Measurements from ENCODE around the gene ERN1.

GRCh38 chr17:64163468-64163867 is 33.5 kb upstream of the ERN1 start:
- TF ChIP-seq, protein P1, sequence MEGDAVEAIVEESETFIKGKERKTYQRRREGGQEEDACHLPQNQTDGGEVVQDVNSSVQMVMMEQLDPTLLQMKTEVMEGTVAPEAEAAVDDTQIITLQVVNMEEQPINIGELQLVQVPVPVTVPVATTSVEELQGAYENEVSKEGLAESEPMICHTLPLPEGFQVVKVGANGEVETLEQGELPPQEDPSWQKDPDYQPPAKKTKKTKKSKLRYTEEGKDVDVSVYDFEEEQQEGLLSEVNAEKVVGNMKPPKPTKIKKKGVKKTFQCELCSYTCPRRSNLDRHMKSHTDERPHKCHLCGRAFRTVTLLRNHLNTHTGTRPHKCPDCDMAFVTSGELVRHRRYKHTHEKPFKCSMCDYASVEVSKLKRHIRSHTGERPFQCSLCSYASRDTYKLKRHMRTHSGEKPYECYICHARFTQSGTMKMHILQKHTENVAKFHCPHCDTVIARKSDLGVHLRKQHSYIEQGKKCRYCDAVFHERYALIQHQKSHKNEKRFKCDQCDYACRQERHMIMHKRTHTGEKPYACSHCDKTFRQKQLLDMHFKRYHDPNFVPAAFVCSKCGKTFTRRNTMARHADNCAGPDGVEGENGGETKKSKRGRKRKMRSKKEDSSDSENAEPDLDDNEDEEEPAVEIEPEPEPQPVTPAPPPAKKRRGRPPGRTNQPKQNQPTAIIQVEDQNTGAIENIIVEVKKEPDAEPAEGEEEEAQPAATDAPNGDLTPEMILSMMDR (IDR thresholded peaks at IDR 0.05 in 4 of 5, conservative IDR thresholded peaks at IDR 0.05 in 1 of 5): no peak
- no peak for TF ChIP-seq POLR2A (IDR thresholded peaks at IDR 0.05)

Data from gastrocnemius medialis (tissue), 4 donors.